IgD-negative memory B cell (primary cell): ENCODE measurements around the gene C17orf100. TPM values are rescaled to one million over a fixed set of nuclear protein-coding genes. Genes with fewer than 3 reads are reported as not detected.

ENCODE experiments used
- H3K27ac Mint-ChIP-seq, 3 donors: one replicate each; pipeline ENCODE4 v1.8.0; 2020 to 2022; ENCODE audit warnings: mild to moderate bottlenecking in 3 of 3, mixed read lengths in 3 of 3, moderate library complexity in 1 of 3
- H3K27me3 Mint-ChIP-seq: one replicate; pipeline ENCODE4 v1.8.0; 2021; ENCODE audit warnings: mixed read lengths
- H3K36me3 Mint-ChIP-seq: one replicate; pipeline ENCODE4 v1.8.0; 2020; ENCODE audit warnings: mild to moderate bottlenecking, mixed read lengths
- H3K4me1 Mint-ChIP-seq, 3 donors: one replicate each; pipeline ENCODE4 v1.8.0; 2020 to 2022; ENCODE audit warnings: mixed read lengths in 3 of 3, mild to moderate bottlenecking in 1 of 3
- H3K4me3 Mint-ChIP-seq, 4 donors: one replicate each; pipeline ENCODE4 v1.8.0; 2020 to 2022; ENCODE audit warnings: mild to moderate bottlenecking in 4 of 4, mixed read lengths in 4 of 4, moderate library complexity in 3 of 4
- H3K9me3 Mint-ChIP-seq, 3 donors: one replicate each; pipeline ENCODE4 v1.8.0; 2020 to 2021; ENCODE audit warnings: mixed read lengths in 3 of 3, mild to moderate bottlenecking in 1 of 3
- polyA plus RNA-seq: library from polyadenylated mRNA; unstranded; fragments of 300-500 nt; fragmentation: Illumina TruSeq; gene quantifications from one replicate; pipeline ENCODE4 v1.2.3, GENCODE V29; 2021

Gene C17orf100
- polyA plus RNA-seq, 1 donor from 2014 or later: 8.0 TPM

DNA sequence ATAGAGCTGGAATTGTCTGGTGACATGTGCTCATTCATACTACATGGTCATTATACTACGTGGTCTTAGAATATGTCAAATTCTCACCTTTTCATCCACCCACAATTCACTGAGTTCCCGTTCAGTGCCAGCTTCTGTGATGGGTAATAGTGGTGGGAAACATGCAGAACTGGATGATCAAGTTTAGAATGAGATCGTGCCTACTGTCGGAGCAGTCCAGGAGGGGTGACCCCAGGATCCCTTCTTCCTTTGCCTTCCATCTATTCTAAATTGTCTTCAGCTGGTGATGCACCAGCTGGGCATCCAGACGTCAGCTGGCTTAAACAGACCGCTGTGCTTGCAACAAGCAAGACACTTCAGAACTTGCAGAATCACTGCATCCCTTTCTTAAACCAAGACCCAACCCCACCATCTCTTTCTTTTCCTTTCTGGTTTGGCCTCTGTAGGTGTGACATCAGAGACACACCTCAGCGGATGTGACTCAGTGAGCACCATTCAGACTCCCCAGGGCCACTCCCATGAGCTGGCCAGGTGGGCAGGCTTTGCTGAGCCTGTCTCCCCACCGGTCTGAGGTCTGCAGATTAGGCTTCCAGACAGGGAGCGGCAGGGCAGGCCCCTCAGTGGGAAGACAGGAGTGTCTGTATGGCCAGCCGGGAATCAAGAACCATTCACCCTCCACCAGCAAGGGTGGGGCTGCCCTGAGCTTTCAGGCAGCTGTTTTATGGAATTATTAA is 18.1 kb downstream of the C17orf100 start:
- no peaks in the 10 kb centered on the region for H3K9me3 Mint-ChIP-seq
- no peaks in the 10 kb centered on the region for H3K27me3 Mint-ChIP-seq
- peak overlapping the region in 1 of 3 donors; percentile 77 for H3K27ac Mint-ChIP-seq
- H3K4me3 Mint-ChIP-seq: peak overlapping the region in 1 of 4 donors; percentile 34
- H3K4me1 Mint-ChIP-seq: peaks cover 5 to 7% (median 5%) of the 10 kb centered on the region in 3 donors
- peaks cover 7% of the 10 kb centered on the region for H3K36me3 Mint-ChIP-seq

GRCh38 chr17:6670571-6670970 is 19.0 kb downstream of the C17orf100 start:
- Mint-ChIP-seq H3K36me3 (peaks cover 7% of the 10 kb centered on the region), H3K9me3 (no peaks in the 10 kb centered on the region), H3K4me1 (peaks cover 5 to 7% (median 5%) of the 10 kb centered on the region in 3 donors), H3K27me3 (no peaks in the 10 kb centered on the region), H3K27ac (peak overlapping the region in 1 of 3 donors; percentile 39), H3K4me3 (no peak overlapping the region)

DNA sequence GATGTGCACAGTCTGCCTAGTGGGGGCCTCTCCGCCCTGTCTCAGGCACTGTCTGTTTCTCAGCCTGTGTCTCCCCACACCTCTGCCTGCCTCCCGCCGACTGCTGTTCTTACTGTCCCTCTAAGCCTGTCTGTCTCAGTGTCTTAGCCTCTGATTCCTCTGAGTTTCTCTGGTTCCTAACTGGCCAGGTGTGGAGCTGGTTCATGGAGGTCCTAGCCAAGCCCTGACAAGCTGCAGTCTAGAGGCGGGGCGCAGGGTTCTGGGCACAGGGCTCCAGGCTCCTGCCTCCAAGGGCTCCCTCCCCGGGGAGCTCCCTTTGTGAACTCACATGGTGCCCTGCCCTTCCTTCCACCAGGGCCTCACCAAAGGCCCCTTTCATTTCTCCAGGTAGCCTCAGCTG is 19.4 kb downstream of the C17orf100 start:
- Mint-ChIP-seq H3K4me1 (peaks cover 2 to 5% (median 5%) of the 10 kb centered on the region in 3 donors), H3K27ac (no peak overlapping the region), H3K9me3 (no peaks in the 10 kb centered on the region), H3K4me3 (no peak overlapping the region), H3K27me3 (no peaks in the 10 kb centered on the region), H3K36me3 (peaks cover 7% of the 10 kb centered on the region)

DNA sequence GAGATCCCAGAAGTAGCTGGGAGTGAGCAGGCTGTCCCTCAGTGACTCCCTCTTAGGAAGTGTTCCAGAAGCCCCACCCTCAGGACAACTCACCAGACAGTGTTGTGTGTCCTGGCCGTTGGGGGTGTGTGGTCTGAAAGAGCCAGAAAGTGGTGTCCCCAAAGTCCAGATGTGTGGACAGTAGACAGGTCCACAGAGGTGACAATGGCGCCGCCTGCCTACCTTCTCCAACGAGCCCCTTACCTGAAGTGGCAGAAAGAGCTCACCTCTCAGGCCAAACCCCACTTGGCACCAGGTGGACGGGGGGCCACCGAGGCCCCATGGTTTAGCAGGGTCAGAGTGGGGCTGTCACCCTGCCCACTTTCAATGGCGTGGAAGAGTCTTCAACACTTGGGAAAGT is 19.9 kb downstream of the C17orf100 start:
- Mint-ChIP-seq H3K27me3 (no peaks in the 10 kb centered on the region), H3K4me3 (no peak overlapping the region), H3K9me3 (no peaks in the 10 kb centered on the region), H3K27ac (no peak overlapping the region), H3K36me3 (peaks cover 7% of the 10 kb centered on the region), H3K4me1 (peaks cover 0 to 4% (median 4%) of the 10 kb centered on the region in 3 donors)

DNA sequence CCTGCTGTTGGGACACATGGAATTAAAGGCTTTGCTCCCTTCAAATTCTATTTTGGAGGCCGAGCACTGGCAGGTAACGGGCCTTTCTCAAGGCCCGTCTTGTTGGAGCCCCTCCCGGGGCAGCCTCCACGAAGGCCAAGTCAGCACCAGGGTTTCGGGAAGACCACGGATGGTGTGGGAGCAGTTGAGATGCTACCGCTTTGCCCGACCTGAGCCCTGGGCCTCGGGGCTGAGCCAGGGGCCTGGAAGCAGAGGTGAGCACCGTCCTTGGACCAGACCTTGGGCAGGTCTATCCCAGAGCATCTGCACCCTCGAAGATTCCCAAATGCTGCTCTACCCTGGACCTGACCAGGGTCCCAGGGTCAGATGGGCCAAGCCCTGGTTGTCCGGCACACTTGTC is 23.0 kb downstream of the C17orf100 start:
- H3K9me3 Mint-ChIP-seq: no peaks in the 10 kb centered on the region
- H3K36me3 Mint-ChIP-seq: peaks cover 2% of the 10 kb centered on the region
- H3K27ac Mint-ChIP-seq: no peak overlapping the region
- peaks cover 0 to 1% (median 1%) of the 10 kb centered on the region in 3 donors for H3K4me1 Mint-ChIP-seq
- no peak overlapping the region for H3K4me3 Mint-ChIP-seq
- H3K27me3 Mint-ChIP-seq: peaks cover 5% of the 10 kb centered on the region

GRCh38 chr17:6675201-6675825 is 23.8 kb downstream of the C17orf100 start:
- Mint-ChIP-seq H3K4me1 (peaks cover 0 to 1% (median 1%) of the 10 kb centered on the region in 3 donors), H3K4me3 (no peak overlapping the region), H3K27me3 (peaks cover 5% of the 10 kb centered on the region), H3K36me3 (peaks cover 2% of the 10 kb centered on the region), H3K27ac (no peak overlapping the region), H3K9me3 (no peaks in the 10 kb centered on the region)

- Mint-ChIP-seq H3K4me3 (no peak overlapping the region), H3K27me3 (peaks cover 5% of the 10 kb centered on the region), H3K27ac (no peak overlapping the region), H3K36me3 (no peaks in the 10 kb centered on the region), H3K9me3 (no peaks in the 10 kb centered on the region), H3K4me1 (peaks cover 0 to 1% (median 1%) of the 10 kb centered on the region in 3 donors)
These were observed 25.2 kb downstream of the C17orf100 start for GRCh38 chr17:6676802-6677157.

GRCh38 chr17:6677158-6677831 is 25.7 kb downstream of the C17orf100 start:
- peaks cover 5% of the 10 kb centered on the region for H3K27me3 Mint-ChIP-seq
- no peak overlapping the region for H3K27ac Mint-ChIP-seq
- no peak overlapping the region for H3K4me3 Mint-ChIP-seq
- H3K36me3 Mint-ChIP-seq: no peaks in the 10 kb centered on the region
- H3K9me3 Mint-ChIP-seq: no peaks in the 10 kb centered on the region
- peaks cover 0 to 1% (median 1%) of the 10 kb centered on the region in 3 donors for H3K4me1 Mint-ChIP-seq

GRCh38 chr17:6677946-6678345 is 26.4 kb downstream of the C17orf100 start:
- no peaks in the 10 kb centered on the region for H3K9me3 Mint-ChIP-seq
- H3K36me3 Mint-ChIP-seq: no peaks in the 10 kb centered on the region
- H3K27ac Mint-ChIP-seq: no peak overlapping the region
- peaks cover 5% of the 10 kb centered on the region for H3K27me3 Mint-ChIP-seq
- H3K4me3 Mint-ChIP-seq: peak overlapping the region in 1 of 4 donors; percentile 12
- H3K4me1 Mint-ChIP-seq: peaks cover 0 to 1% (median 1%) of the 10 kb centered on the region in 3 donors

GRCh38 chr17:6679241-6679640 is 27.7 kb downstream of the C17orf100 start:
- no peak overlapping the region for H3K4me3 Mint-ChIP-seq
- peaks cover 6% of the 10 kb centered on the region for H3K27me3 Mint-ChIP-seq
- H3K27ac Mint-ChIP-seq: no peak overlapping the region
- H3K4me1 Mint-ChIP-seq: peaks cover 0 to 1% (median 1%) of the 10 kb centered on the region in 3 donors
- H3K36me3 Mint-ChIP-seq: peaks cover 2% of the 10 kb centered on the region
- no peaks in the 10 kb centered on the region for H3K9me3 Mint-ChIP-seq

DNA sequence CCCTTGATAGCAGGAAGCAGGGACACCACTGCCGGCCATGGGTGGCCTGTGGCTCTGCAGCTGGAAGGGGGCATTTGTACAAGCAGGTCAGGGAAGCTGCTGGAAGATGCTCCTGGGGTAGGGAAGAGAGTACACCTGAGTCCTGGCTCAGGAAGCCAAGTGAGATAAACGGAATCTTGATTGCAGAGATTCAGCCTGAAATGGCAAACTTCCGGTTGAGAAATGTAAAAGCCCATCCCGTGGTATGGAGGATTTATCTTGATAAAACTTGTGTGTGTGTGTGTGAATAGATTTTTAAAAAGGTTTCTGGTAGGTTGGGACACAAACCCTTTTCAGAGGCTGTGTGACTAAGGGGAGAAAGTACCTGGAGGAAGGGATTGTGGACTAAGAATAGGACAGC is 29.6 kb downstream of the C17orf100 start:
- Mint-ChIP-seq H3K4me3 (no peak overlapping the region), H3K27me3 (peaks cover 8% of the 10 kb centered on the region), H3K4me1 (peaks cover 0 to 1% (median 0%) of the 10 kb centered on the region in 3 donors), H3K27ac (no peak overlapping the region), H3K36me3 (peaks cover 5% of the 10 kb centered on the region), H3K9me3 (no peaks in the 10 kb centered on the region)

GRCh38 chr17:6681671-6682070 is 30.1 kb downstream of the C17orf100 start:
- Mint-ChIP-seq H3K36me3 (peaks cover 5% of the 10 kb centered on the region), H3K4me3 (no peak overlapping the region), H3K27me3 (peaks cover 8% of the 10 kb centered on the region), H3K27ac (no peak overlapping the region), H3K4me1 (peaks cover 0 to 1% (median 0%) of the 10 kb centered on the region in 3 donors), H3K9me3 (no peaks in the 10 kb centered on the region)

GRCh38 chr17:6682339-6682738 is 30.8 kb downstream of the C17orf100 start:
- H3K9me3 Mint-ChIP-seq: no peaks in the 10 kb centered on the region
- H3K36me3 Mint-ChIP-seq: peaks cover 6% of the 10 kb centered on the region
- no peak overlapping the region for H3K27ac Mint-ChIP-seq
- H3K4me3 Mint-ChIP-seq: no peak overlapping the region
- peaks cover 0 to 2% (median 0%) of the 10 kb centered on the region in 3 donors for H3K4me1 Mint-ChIP-seq
- H3K27me3 Mint-ChIP-seq: peaks cover 10% of the 10 kb centered on the region

DNA sequence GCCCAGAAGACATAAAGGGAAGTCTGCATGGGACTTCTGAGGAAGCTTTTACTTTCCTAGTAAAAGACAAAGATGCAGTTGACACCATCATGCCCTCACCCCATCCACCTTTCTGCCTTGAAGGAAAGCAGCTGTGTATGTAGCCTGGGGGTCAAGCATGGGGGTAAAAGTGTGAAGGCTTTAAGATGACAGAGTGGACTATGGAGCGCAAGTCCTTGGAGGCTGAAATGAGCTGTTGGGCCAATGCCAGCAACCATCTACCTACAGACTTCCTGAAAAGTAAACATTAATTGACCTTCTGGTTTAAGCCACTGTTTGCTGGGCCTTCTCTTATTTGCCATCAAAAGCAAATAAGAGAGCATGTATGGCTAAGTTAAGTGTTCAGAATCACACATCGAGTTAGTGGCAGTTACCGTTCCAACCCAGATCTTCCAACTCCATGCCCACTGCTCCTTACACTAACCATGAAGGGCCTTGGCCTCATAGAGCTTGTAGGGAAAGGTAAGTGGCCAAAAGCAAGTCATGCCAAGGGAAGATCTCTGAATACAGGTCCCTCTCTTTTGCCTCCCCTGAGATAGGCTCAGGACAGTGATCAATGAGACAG is 31.6 kb downstream of the C17orf100 start:
- no peak overlapping the region for H3K27ac Mint-ChIP-seq
- peaks cover 0 to 1% (median 0%) of the 10 kb centered on the region in 3 donors for H3K4me1 Mint-ChIP-seq
- peaks cover 10% of the 10 kb centered on the region for H3K27me3 Mint-ChIP-seq
- peaks cover 6% of the 10 kb centered on the region for H3K36me3 Mint-ChIP-seq
- no peaks in the 10 kb centered on the region for H3K9me3 Mint-ChIP-seq
- no peak overlapping the region for H3K4me3 Mint-ChIP-seq
